Left lung (tissue), 10 donors: ENCODE results near the gene ELFN1. TPM values are rescaled to one million over a fixed set of nuclear protein-coding genes. Genes with fewer than 3 reads are reported as not detected.

ENCODE experiments used
- ATAC-seq: fragments of 200-7000 bp; cut with Tn5 transposase; one replicate; pipeline ENCODE4 v1.9.1; 2020; ENCODE audit warnings: moderate library complexity
- DNase-seq, 4 donors: peaks; one replicate each; pipeline ENCODE4 v3.0.0-alpha.2; 2013 to 2020
- H3K27ac ChIP-seq, 2 donors: fragments of 200-600 bp; sonication (generic) in 1 of 2; one replicate each; pipeline versions ENCODE4 v1.5.0 to v1.8.0; 2020 to 2021
- H3K27me3 ChIP-seq, 2 donors: fragments of 200-600 bp; sonication (generic) in 1 of 2; one replicate each; pipeline versions ENCODE4 v1.5.0 to v1.8.0; 2020 to 2021
- H3K36me3 ChIP-seq, 2 donors: fragments of 200-600 bp; sonication (generic) in 1 of 2; one replicate each; pipeline versions ENCODE4 v1.5.0 to v1.8.0; 2020 to 2021
- H3K4me1 ChIP-seq, 2 donors: fragments of 200-600 bp; one replicate each; pipeline ENCODE4 v1.8.0; 2021
- H3K4me3 ChIP-seq, 2 donors: fragments of 200-600 bp; sonication (generic) in 1 of 2; one replicate each; pipeline versions ENCODE4 v1.5.0 to v1.8.0; 2020 to 2021; ENCODE audit warnings: mild to moderate bottlenecking in 1 of 2
- H3K9me3 ChIP-seq, 2 donors: fragments of 200-600 bp; sonication (generic) in 1 of 2; one replicate each; pipeline versions ENCODE4 v1.5.0 to v1.8.0; 2020 to 2021
- intact Hi-C, 2 donors: fragments of 100-400 bp; cut with DNase I; formaldehyde crosslinking; loops; one replicate each; pipeline versions ENCODE4 v1.11.2 to v1.14.2; 2022
- polyA plus RNA-seq, 6 donors: library from polyadenylated mRNA; unstranded; fragments of 120-200 nt; gene quantifications; one replicate each; pipeline ENCODE4 v1.2.1, GENCODE V29; 2013; ENCODE audit not compliant: insufficient read length in 6 of 6
- total RNA-seq, 2 donors: library from RNA; stranded (reverse); fragmentation: NEBNext Ultra II Directional; extraction: Animal tissue kit (Norgen Biotek cat#: 25700); gene quantifications; one replicate each; pipeline ENCODE4 v1.2.1, GENCODE V29; 2021
- TF ChIP-seq, protein P1 (sequence below), 2 donors: fragments of 200-600 bp; sonication (generic) in 1 of 2; IDR thresholded peaks; one replicate each; pipeline versions ENCODE4 v1.5.0 to v1.8.0; 2021; ENCODE audit warnings: antibody characterized with exemption in 2 of 2
- donor health status: DM: no; HTN: yes; CAD: no.
- donor health status: DM: no; HTN: no; CAD: no.

The ELFN1 gene
- total and polyA plus RNA-seq, 8 donors = 1.5 to 4.0 (median 2.7) TPM

DNA sequence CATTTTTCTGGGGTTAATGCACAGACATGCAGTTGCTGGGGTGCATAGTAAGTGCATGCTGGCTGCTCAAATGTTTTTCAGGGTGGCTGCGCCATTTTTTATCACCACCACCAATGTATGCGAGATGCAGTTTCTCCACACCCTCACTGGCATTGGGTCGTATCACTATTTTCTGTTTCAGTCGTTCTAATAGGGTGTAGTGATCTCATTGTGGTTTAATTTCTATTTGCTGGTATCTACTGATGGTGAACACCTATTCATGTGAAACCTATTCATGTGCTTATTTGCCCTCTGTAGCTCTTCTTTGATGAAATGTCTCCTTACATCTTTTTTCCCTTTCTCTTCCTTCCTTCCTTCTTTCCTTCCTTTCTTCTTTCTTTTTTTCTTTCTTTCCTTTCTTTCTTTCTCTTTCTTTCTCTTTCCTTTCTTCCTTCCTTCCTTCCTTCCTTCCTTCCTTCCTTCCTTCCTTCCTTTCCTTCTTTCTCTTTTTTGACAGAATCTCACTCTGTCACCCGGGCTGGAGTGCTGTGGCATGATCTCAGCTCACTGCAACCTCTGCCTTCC, 84.3 kb downstream of the ELFN1 start:
- intact Hi-C loops = no loop called here
- no peaks in the 10 kb centered on the region for H3K36me3 ChIP-seq
- no peak for ATAC-seq
- no peak overlapping the region for H3K27ac ChIP-seq
- no peaks in the 10 kb centered on the region for H3K9me3 ChIP-seq
- no peak for DNase-seq
- H3K27me3 ChIP-seq = peaks cover 0 to 59% of the 10 kb centered on the region in 2 donors
- no peaks in the 10 kb centered on the region for H3K4me1 ChIP-seq
- H3K4me3 ChIP-seq = no peak overlapping the region
- TF ChIP-seq, protein P1, sequence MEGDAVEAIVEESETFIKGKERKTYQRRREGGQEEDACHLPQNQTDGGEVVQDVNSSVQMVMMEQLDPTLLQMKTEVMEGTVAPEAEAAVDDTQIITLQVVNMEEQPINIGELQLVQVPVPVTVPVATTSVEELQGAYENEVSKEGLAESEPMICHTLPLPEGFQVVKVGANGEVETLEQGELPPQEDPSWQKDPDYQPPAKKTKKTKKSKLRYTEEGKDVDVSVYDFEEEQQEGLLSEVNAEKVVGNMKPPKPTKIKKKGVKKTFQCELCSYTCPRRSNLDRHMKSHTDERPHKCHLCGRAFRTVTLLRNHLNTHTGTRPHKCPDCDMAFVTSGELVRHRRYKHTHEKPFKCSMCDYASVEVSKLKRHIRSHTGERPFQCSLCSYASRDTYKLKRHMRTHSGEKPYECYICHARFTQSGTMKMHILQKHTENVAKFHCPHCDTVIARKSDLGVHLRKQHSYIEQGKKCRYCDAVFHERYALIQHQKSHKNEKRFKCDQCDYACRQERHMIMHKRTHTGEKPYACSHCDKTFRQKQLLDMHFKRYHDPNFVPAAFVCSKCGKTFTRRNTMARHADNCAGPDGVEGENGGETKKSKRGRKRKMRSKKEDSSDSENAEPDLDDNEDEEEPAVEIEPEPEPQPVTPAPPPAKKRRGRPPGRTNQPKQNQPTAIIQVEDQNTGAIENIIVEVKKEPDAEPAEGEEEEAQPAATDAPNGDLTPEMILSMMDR (IDR thresholded peaks at IDR 0.05) = no peak

DNA sequence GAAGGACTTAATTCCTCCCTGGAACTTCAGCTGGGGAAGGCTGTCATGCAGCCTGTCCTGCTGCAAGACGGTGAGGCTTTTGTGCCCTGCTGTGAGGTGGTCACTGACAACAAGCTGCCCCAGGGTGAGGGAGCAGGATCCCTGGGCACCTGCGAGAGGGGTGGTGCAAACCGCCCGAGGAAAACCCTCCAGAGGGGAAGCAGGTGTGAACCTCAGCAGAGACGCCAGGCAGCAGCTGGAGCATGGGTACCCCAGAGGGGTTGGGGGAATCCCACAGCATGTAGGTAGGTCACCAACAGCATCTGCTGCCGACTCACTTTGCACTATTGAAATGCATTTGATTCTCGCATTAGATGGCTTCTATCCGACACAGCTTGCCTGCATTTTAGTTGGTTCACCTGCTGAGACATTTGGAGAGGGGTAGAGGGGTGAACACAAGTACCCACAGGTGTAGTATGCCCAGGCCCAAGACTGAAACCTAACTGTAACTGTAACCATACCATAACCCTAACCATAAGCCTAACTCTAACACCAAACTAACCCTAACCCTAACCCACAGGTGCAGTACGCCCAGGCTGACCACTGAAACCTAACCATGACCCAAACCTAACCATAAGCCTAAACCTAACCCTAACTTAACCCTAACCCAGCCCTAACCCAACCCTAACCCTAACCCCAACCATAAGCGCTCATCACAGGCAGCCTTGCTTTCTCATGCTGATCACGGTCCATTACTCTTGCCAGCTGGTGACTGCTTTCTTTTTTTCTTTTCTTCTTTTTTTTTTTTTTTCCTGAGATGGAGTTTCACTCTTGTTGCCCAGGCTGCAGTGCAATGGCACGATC, 85.9 kb downstream of the ELFN1 start:
- H3K4me1 ChIP-seq = no peaks in the 10 kb centered on the region
- no peaks in the 10 kb centered on the region for H3K9me3 ChIP-seq
- no peaks in the 10 kb centered on the region for H3K36me3 ChIP-seq
- peak in 1 of 4 donors; percentile 34 for DNase-seq
- no peak for ATAC-seq
- TF ChIP-seq, protein P1 (IDR thresholded peaks at IDR 0.05) = no peak
- no peak overlapping the region for H3K4me3 ChIP-seq
- intact Hi-C loops = no loop called here
- peaks cover 0 to 55% of the 10 kb centered on the region in 2 donors for H3K27me3 ChIP-seq
- no peak overlapping the region for H3K27ac ChIP-seq

DNA sequence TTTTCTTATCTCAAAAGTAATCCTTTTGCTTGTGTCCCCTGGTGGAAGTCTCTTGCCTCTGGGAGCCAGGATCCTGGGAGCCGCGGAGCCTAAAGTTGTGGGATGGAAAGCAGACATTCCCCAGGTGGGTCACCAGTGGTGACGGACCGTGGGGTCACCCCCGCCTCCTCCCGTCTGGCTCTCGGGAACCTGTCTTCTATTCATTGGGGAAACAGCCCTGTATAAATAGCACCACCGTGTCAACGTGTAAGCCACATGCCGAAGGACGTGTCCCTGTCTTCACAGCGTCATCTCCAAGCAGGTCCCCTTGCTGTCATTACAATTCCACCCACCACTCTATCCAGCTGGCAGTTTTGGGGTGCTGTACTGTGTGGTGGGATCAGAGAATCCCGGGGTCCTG, 87.5 kb downstream of the ELFN1 start:
- peaks cover 0 to 53% of the 10 kb centered on the region in 2 donors for H3K27me3 ChIP-seq
- TF ChIP-seq, protein P1 (IDR thresholded peaks at IDR 0.05) = no peak
- no peak overlapping the region for H3K27ac ChIP-seq
- H3K4me1 ChIP-seq = no peaks in the 10 kb centered on the region
- H3K36me3 ChIP-seq = no peaks in the 10 kb centered on the region
- DNase-seq (peak in 1 of 4 donors; percentile 42), ATAC-seq (no peak)
- no peak overlapping the region for H3K4me3 ChIP-seq
- intact Hi-C loops = no loop called here
- H3K9me3 ChIP-seq = peaks cover 0 to 1% of the 10 kb centered on the region in 2 donors

DNA sequence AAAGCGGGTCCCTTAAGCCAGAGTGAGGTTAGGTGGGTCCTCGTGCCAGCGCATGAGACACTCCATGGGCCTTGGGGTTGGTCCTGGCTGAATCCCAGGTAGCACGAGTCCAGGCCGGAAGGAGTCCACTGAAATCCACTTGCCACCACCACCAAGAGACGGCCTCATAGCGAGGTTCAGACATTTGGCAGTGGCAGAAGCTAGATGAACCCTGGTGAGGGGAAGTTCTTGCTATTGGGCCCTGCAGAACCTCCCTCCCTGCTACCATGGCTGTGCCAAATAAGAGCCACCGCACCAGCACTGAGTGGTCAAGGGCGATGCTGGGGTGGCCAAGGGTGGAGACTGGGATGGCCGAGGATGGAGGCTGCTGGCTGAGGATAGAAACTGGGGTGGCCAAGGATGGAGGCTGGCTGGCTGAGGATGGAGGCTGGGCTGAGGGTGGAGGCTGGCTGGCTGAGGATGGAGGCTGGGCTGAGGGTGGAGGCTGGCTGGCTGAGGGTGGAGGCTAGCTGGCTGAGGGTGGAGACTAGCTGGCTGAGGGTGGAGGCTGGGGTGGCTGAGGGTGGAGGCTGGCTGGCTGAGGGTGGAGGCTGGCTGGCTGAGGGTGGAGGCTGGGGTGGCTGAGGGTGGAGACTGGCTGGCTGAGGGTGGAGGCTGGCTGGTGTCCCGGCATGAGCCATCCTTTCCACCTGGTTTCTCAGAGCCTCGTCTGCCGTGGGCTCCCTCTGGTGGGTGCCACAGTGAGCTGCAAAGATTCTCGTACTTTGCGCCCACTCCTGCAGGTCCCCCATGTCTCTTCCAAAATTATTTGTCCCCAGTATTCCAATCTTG, 88.2 kb downstream of the ELFN1 start:
- H3K4me1 ChIP-seq = no peaks in the 10 kb centered on the region
- no peaks in the 10 kb centered on the region for H3K36me3 ChIP-seq
- peaks cover 0 to 53% of the 10 kb centered on the region in 2 donors for H3K27me3 ChIP-seq
- ATAC-seq (peak; percentile 65), DNase-seq (peak in 1 of 4 donors; percentile 78)
- H3K27ac ChIP-seq = no peak overlapping the region
- TF ChIP-seq, protein P1 (IDR thresholded peaks at IDR 0.05) = no peak
- H3K4me3 ChIP-seq = no peak overlapping the region
- intact Hi-C loops = no loop called here
- peaks cover 0 to 8% of the 10 kb centered on the region in 2 donors for H3K9me3 ChIP-seq
